ENCODE data around the gene FSHR.

Gene FSHR

GRCh38 chr2:49154140-49154539 is at the start of gene FSHR:
FSHR (minus strand) TSS chr2:49154515; CDS start chr2:49154417, 98 bp downstream.
- no peak for TF ChIP-seq CTCF (IDR thresholded peaks at IDR 0.05; ENCODE audit: borderline replicate concordance, insufficient read depth, low read depth, low read length)
- H3K4me3 ChIP-seq (ENCODE audit: low read depth, low read length) = no peak within 1 kb of the TSS

- no peak for TF ChIP-seq CTCF (IDR thresholded peaks at IDR 0.05; ENCODE audit: borderline replicate concordance, insufficient read depth, low read depth, low read length)
- H3K4me3 ChIP-seq (ENCODE audit: low read depth, low read length) = no peak overlapping the region
Observed at GRCh38 chr2:49199266-49199665, 45.0 kb upstream of the FSHR start.

GRCh38 chr2:49194701-49195100 is 40.4 kb upstream of the FSHR start:
- no peak for TF ChIP-seq CTCF (IDR thresholded peaks at IDR 0.05; ENCODE audit: borderline replicate concordance, insufficient read depth, low read depth, low read length)
- no peak overlapping the region for H3K4me3 ChIP-seq (ENCODE audit: low read depth, low read length)

GRCh38 chr2:49192036-49192435 is 37.7 kb upstream of the FSHR start:
- TF ChIP-seq CTCF (IDR thresholded peaks at IDR 0.05; ENCODE audit: borderline replicate concordance, insufficient read depth, low read depth, low read length) = no peak

GRCh38 chr2:49189512-49190225 is 35.4 kb upstream of the FSHR start:
- no peak overlapping the region for H3K4me3 ChIP-seq (ENCODE audit: low read depth, low read length)
- TF ChIP-seq CTCF (IDR thresholded peaks at IDR 0.05; ENCODE audit: borderline replicate concordance, insufficient read depth, low read depth, low read length) = no peak

More at GRCh38 chr2:49192036-49192435, 37.7 kb upstream of the FSHR start:
- H3K4me3 ChIP-seq (ENCODE audit: low read depth, low read length) = no peak overlapping the region

- no peak for TF ChIP-seq CTCF (IDR thresholded peaks at IDR 0.05; ENCODE audit: borderline replicate concordance, insufficient read depth, low read depth, low read length)
- no peak overlapping the region for H3K4me3 ChIP-seq (ENCODE audit: low read depth, low read length)
Observed at GRCh38 chr2:49186050-49186648, 31.8 kb upstream of the FSHR start.

- no peak for TF ChIP-seq CTCF (IDR thresholded peaks at IDR 0.05; ENCODE audit: borderline replicate concordance, insufficient read depth, low read depth, low read length)
- H3K4me3 ChIP-seq (ENCODE audit: low read depth, low read length) = no peak overlapping the region
Observed at GRCh38 chr2:49178656-49179055, 24.3 kb upstream of the FSHR start.

Measured in GM12875 (cell line).